DND-41 (cell line): Measurements from ENCODE around the gene ABI3BP.

ENCODE experiments used
- ATAC-seq: fragments of 200-7000 bp; cut with Tn5 transposase; 3 replicates; pipeline ENCODE4 v1.9.1; 2021; ENCODE audit warnings: low read depth; ENCODE audit not compliant: insufficient read depth
- DNase-seq: peaks from one replicate; pipeline ENCODE4 v3.0.0-alpha.2; 2020
- H2AFZ ChIP-seq: 2 replicates; pipeline ENCODE4 v1.6.0; 2012; ENCODE audit warnings: low read depth, low read length
- H3K27ac ChIP-seq: 2 replicates; pipeline ENCODE4 v1.5.1; 2012; ENCODE audit warnings: low read length, inconsistent platforms
- H3K27me3 ChIP-seq: fragments of 200-600 bp; sonication (generic); 2 replicates; pipeline ENCODE4 v1.6.0; 2012; ENCODE audit warnings: low read length, mild to moderate bottlenecking, inconsistent platforms; ENCODE audit not compliant: insufficient read depth, poor library complexity
- H3K36me3 ChIP-seq: 2 replicates; pipeline ENCODE4 v1.5.1; 2012; ENCODE audit warnings: low read length, inconsistent platforms; ENCODE audit not compliant: insufficient read depth
- H3K4me1 ChIP-seq: 2 replicates; pipeline ENCODE4 v1.5.1; 2012; ENCODE audit warnings: mild to moderate bottlenecking, low read length; ENCODE audit not compliant: insufficient read depth
- H3K4me2 ChIP-seq: 2 replicates; pipeline ENCODE4 v1.6.0; 2012; ENCODE audit warnings: mild to moderate bottlenecking, moderate library complexity, low read length, inconsistent platforms; ENCODE audit not compliant: insufficient read depth
- H3K4me3 ChIP-seq, 2 experiments: fragments of 200-600 bp in 1 of 2; shearing (Covaris generic) in 1 of 2; 2 replicates each; pipeline ENCODE4 v1.5.1; 2012 to 2016; ENCODE audit warnings: inconsistent platforms in 2 of 2, low read length in 2 of 2, mild to moderate bottlenecking in 2 of 2, low read depth in 1 of 2, moderate library complexity in 1 of 2
- H3K79me2 ChIP-seq: 2 replicates; pipeline ENCODE4 v1.6.0; 2012; ENCODE audit warnings: low read length, inconsistent platforms; ENCODE audit not compliant: insufficient read depth
- H3K9ac ChIP-seq: 2 replicates; pipeline ENCODE4 v1.6.0; 2012; ENCODE audit warnings: low read depth, mild to moderate bottlenecking, inconsistent platforms, low read length, moderate library complexity
- H3K9me3 ChIP-seq: 2 replicates; pipeline ENCODE4 v1.5.1; 2012; ENCODE audit warnings: low read length, moderate library complexity, mild to moderate bottlenecking, inconsistent platforms; ENCODE audit not compliant: insufficient read depth, severe bottlenecking
- H4K20me1 ChIP-seq: 2 replicates; pipeline ENCODE4 v1.6.0; 2012; ENCODE audit warnings: low read length; ENCODE audit not compliant: insufficient read depth
- EZH2 ChIP-seq: IDR thresholded peaks from 3 replicates; pipeline ENCODE4 v1.6.1; 2012; ENCODE audit warnings: borderline replicate concordance, low read depth, mild to moderate bottlenecking, moderate library complexity, low read length, inconsistent platforms; ENCODE audit not compliant: severe bottlenecking
- TF ChIP-seq, protein P1 (sequence below): IDR thresholded peaks from 2 replicates; pipeline ENCODE4 v1.5.1; 2012; ENCODE audit warnings: borderline replicate concordance, low read length, moderate library complexity, mild to moderate bottlenecking; ENCODE audit not compliant: poor library complexity, severe bottlenecking; ENCODE audit errors: extremely low read depth

ABI3BP gene

DNA sequence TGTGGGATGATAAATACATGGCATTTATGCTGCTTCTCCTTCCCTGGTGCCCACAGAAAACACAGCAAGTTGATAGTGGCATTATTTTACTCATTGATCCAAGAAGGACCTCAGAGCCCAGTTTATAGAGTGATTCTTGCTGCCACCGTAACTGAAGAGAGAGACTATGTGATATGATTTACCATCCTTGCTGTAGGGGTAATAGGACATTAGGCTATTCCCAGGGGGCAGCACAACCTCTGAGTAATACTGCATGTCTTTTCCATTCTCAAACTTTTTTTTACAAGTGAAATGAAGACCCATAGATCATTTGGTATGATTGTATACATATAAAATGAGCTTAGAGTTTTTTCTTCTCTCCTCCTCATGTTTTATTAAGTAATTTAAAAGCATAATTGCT lies 136.4 kb downstream of the ABI3BP start:
- Histone ChIP-seq H3K79me2 (no peaks in the 10 kb centered on the region), H3K4me3 (no peak overlapping the region), H3K9ac (no peak overlapping the region), H3K4me2 (no peak overlapping the region), H3K9me3 (no peaks in the 10 kb centered on the region), H2AFZ (no peak overlapping the region), H3K36me3 (no peaks in the 10 kb centered on the region), H3K4me1 (peaks cover 3% of the 10 kb centered on the region; the same call in 1 of the 2 replicates), H3K27me3 (no peaks in the 10 kb centered on the region), H4K20me1 (no peaks in the 10 kb centered on the region), H3K27ac (no peak overlapping the region)
- DNase-seq = no peak
- no peak for ATAC-seq
- TF ChIP-seq, protein P1, sequence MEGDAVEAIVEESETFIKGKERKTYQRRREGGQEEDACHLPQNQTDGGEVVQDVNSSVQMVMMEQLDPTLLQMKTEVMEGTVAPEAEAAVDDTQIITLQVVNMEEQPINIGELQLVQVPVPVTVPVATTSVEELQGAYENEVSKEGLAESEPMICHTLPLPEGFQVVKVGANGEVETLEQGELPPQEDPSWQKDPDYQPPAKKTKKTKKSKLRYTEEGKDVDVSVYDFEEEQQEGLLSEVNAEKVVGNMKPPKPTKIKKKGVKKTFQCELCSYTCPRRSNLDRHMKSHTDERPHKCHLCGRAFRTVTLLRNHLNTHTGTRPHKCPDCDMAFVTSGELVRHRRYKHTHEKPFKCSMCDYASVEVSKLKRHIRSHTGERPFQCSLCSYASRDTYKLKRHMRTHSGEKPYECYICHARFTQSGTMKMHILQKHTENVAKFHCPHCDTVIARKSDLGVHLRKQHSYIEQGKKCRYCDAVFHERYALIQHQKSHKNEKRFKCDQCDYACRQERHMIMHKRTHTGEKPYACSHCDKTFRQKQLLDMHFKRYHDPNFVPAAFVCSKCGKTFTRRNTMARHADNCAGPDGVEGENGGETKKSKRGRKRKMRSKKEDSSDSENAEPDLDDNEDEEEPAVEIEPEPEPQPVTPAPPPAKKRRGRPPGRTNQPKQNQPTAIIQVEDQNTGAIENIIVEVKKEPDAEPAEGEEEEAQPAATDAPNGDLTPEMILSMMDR = no peak
- no peak for TF ChIP-seq EZH2

DNA sequence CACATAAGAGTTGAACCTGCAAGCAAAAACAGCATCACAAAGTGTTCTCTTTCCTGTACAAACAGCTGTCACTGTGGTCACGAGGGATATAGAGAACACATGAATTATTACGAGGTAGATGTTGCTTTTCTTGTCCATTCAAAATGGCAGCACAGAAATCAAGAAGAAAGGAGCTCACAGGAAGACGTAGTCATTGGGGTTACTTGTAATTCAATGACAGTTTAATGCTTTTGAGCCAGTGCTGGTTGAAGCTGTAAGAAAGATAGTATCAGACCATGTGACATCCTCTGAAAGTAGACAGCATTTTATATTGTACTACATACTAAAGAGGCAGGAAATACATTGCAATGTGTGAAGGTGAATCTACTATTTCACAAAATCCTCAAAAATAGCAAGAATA lies 140.4 kb downstream of the ABI3BP start:
- Histone ChIP-seq H3K4me1 (peaks cover 3% of the 10 kb centered on the region; the same call in 1 of the 2 replicates), H4K20me1 (no peaks in the 10 kb centered on the region), H3K9ac (no peak overlapping the region), H3K36me3 (no peaks in the 10 kb centered on the region), H3K9me3 (no peaks in the 10 kb centered on the region), H3K4me3 (no peak overlapping the region), H3K4me2 (no peak overlapping the region), H2AFZ (no peak overlapping the region), H3K27ac (no peak overlapping the region), H3K27me3 (no peaks in the 10 kb centered on the region), H3K79me2 (no peaks in the 10 kb centered on the region)
- TF ChIP-seq EZH2 = no peak
- TF ChIP-seq, protein P1 = no peak
- DNase-seq = no peak
- ATAC-seq = peak; percentile 47; the same call in 2 of the 3 replicates

DNA sequence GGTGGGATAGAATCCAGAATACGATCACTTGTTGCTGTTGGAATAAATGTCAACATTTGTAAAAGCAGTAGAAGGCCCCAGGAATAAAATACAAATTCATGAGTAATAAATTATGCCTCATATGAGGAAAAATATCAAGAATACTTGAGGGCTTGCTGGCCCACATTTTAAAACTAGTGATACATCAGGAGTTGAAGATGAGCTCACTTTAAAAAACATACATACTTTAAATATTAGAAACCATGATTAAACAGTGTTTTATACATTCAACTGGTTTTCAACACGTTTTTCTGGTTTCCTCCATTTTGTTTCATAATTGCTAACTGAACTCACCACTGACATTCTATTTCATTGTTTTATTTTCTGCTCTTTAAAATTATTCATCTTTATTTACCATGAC lies 142.5 kb downstream of the ABI3BP start:
- Histone ChIP-seq H3K4me2 (no peak overlapping the region), H4K20me1 (no peaks in the 10 kb centered on the region), H3K4me1 (peaks cover 3% of the 10 kb centered on the region; the same call in 1 of the 2 replicates), H3K27me3 (no peaks in the 10 kb centered on the region), H3K4me3 (no peak overlapping the region), H2AFZ (no peak overlapping the region), H3K36me3 (no peaks in the 10 kb centered on the region), H3K9ac (no peak overlapping the region), H3K79me2 (no peaks in the 10 kb centered on the region), H3K9me3 (no peaks in the 10 kb centered on the region), H3K27ac (no peak overlapping the region)
- no peak for DNase-seq
- ATAC-seq = no peak
- TF ChIP-seq, protein P1 = no peak
- TF ChIP-seq EZH2 = no peak

DNA sequence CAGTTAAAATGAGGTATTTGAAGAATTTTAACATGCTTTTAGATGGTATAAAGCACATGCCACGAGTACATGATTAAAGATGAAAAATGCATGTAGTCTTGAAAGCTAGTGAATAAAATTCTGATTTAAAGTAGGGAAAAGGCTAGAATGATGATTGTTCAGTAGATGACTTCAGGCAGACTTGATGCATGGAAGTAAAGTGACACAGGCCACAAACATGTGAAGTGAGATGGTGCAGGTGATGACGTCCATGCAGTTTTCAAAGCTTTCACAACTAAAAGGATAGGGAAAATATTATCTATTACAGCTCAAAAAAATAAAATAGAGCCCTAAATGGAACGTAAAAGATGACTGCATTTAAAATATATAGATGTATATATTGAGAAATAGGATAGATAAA lies 143.1 kb downstream of the ABI3BP start:
- H3K4me3 ChIP-seq = no peak overlapping the region
- H4K20me1 ChIP-seq = no peaks in the 10 kb centered on the region
- no peak overlapping the region for H2AFZ ChIP-seq
- TF ChIP-seq, protein P1 = no peak
- no peak for TF ChIP-seq EZH2
- no peak overlapping the region for H3K27ac ChIP-seq
- H3K4me1 ChIP-seq = peaks cover 3% of the 10 kb centered on the region; the same call in 1 of the 2 replicates
- H3K4me2 ChIP-seq = no peak overlapping the region
- H3K36me3 ChIP-seq = no peaks in the 10 kb centered on the region
- no peaks in the 10 kb centered on the region for H3K9me3 ChIP-seq
- no peaks in the 10 kb centered on the region for H3K27me3 ChIP-seq
- ATAC-seq = no peak
- no peak for DNase-seq
- no peak overlapping the region for H3K9ac ChIP-seq
- H3K79me2 ChIP-seq = no peaks in the 10 kb centered on the region
